MM.1S (cell line): Measurements from ENCODE around the gene AVL9.

ENCODE experiments used
- DNase-seq: peaks from one replicate; pipeline ENCODE4 v3.0.0-alpha.2; 2015
- H2AFZ ChIP-seq: fragments of 300-600 bp; sonication (generic); 2 replicates; pipeline ENCODE4 v1.6.0; 2016; ENCODE audit warnings: antibody characterized with exemption, low read length
- H3F3A ChIP-seq: fragments of 300-600 bp; sonication (generic); 2 replicates; pipeline ENCODE4 v1.6.1; 2016; ENCODE audit warnings: mild to moderate bottlenecking, antibody characterized with exemption, low read length, moderate library complexity, mixed read lengths; ENCODE audit not compliant: insufficient read depth
- H3K27ac ChIP-seq: fragments of 300-600 bp; sonication (generic); 2 replicates; pipeline ENCODE4 v1.5.1; 2016; ENCODE audit warnings: mild to moderate bottlenecking, low read length
- H3K27me3 ChIP-seq: fragments of 300-600 bp; sonication (generic); replicated peaks from 2 replicates; pipeline ENCODE4 v1.6.0; 2016; ENCODE audit warnings: low read length; ENCODE audit not compliant: insufficient read depth
- H3K36me3 ChIP-seq: fragments of 300-600 bp; sonication (generic); replicated peaks from 2 replicates; pipeline ENCODE4 v1.6.1; 2016; ENCODE audit warnings: mild to moderate bottlenecking, low read length, mixed read lengths; ENCODE audit not compliant: insufficient read depth
- H3K4me1 ChIP-seq: fragments of 300-600 bp; sonication (generic); 2 replicates; pipeline ENCODE4 v1.6.1; 2016; ENCODE audit warnings: low read length, mixed read lengths
- H3K4me2 ChIP-seq: fragments of 300-600 bp; sonication (generic); 2 replicates; pipeline ENCODE4 v1.6.0; 2016; ENCODE audit warnings: low read depth, low read length
- H3K4me3 ChIP-seq: fragments of 300-600 bp; sonication (generic); 2 replicates; pipeline ENCODE4 v1.5.1; 2016; ENCODE audit warnings: low read length, mixed read lengths
- H3K79me2 ChIP-seq: fragments of 300-600 bp; sonication (generic); 2 replicates; pipeline ENCODE4 v1.6.1; 2016; ENCODE audit warnings: mixed run types, low read length, mixed read lengths
- H3K9ac ChIP-seq: fragments of 300-600 bp; sonication (generic); 2 replicates; pipeline ENCODE4 v1.6.1; 2016; ENCODE audit warnings: low read length, mixed read lengths
- H3K9me2 ChIP-seq: fragments of 300-600 bp; sonication (generic); replicated peaks from 2 replicates; pipeline ENCODE4 v1.6.1; 2016; ENCODE audit warnings: mild to moderate bottlenecking, low read length, mixed read lengths; ENCODE audit not compliant: insufficient read depth
- H3K9me3 ChIP-seq: fragments of 300-600 bp; sonication (generic); replicated peaks from 2 replicates; pipeline ENCODE4 v1.6.1; 2016; ENCODE audit warnings: mild to moderate bottlenecking, low read length, mixed read lengths; ENCODE audit not compliant: insufficient read depth
- H4K20me1 ChIP-seq: fragments of 300-600 bp; sonication (generic); 2 replicates; pipeline ENCODE4 v1.6.1; 2016; ENCODE audit warnings: mild to moderate bottlenecking, low read length, moderate library complexity, mixed read lengths; ENCODE audit not compliant: insufficient read depth
- EZH2 ChIP-seq: fragments of 300-600 bp; sonication (generic); optimal IDR thresholded peaks from 2 replicates; pipeline ENCODE3; 2017; ENCODE audit warnings: low read depth, mild to moderate bottlenecking, antibody characterized with exemption, low read length, mixed read lengths
- EZH2phosphoT487 ChIP-seq: fragments of 300-600 bp; sonication (generic); IDR thresholded peaks from 2 replicates; pipeline ENCODE4 v1.6.1; 2018; ENCODE audit warnings: antibody characterized with exemption, low read length
- TF ChIP-seq, protein P1 (sequence below): fragments of 300-600 bp; sonication (generic); IDR thresholded peaks from 2 replicates; pipeline ENCODE4 v1.5.1; 2016; ENCODE audit warnings: antibody characterized with exemption, low read length, mixed read lengths

The AVL9 gene

GRCh38 chr7:32609463-32609862 lies 114.2 kb downstream of the AVL9 start:
- no peaks in the 10 kb centered on the region for H3K4me1 ChIP-seq
- no peak overlapping the region for H3K4me3 ChIP-seq
- no peaks in the 10 kb centered on the region for H3K9me3 ChIP-seq

DNA sequence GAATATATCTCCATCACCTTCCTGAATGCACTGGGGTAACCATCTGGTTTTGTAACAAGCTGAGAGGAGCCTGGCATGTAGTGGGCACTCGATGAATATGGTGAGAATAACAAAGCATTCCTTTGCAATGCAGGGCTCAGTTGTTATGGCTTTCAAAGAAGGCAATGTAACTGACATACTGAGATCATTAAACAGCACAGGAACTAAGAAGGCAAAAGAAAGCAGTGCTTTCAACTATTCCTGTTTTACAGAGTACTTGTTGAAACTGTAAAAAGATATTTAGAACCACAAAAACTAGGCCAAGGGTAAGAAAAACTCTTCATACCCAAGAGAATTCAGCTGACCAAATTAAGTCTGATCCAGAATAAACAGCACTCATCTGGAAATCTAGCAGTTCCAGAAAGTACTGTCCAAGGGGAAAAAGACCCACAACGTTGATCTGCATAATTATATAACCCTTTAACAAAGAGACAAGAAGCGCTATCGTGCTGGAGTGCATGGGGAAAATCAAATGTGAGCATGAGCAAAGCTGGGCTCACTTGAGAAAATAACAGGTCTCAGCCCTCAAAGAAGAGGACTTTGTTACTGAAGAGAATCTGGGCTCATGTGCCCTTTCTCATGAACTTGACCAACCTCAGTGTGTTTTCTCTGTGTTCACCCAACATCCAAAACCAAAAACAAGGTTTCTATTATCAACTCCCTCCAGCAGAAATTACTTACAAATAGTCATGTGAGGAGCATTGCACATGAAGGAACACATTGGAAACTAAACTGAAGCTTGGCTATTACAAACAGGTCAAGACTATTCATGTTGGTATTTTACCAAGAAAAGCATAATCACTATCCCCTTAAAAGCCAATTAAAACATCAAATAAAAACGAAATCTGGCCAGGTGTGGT lies 116.2 kb downstream of the AVL9 start:
- no peak overlapping the region for H3K9ac ChIP-seq
- H2AFZ ChIP-seq, result no peak overlapping the region
- TF ChIP-seq, protein P1, sequence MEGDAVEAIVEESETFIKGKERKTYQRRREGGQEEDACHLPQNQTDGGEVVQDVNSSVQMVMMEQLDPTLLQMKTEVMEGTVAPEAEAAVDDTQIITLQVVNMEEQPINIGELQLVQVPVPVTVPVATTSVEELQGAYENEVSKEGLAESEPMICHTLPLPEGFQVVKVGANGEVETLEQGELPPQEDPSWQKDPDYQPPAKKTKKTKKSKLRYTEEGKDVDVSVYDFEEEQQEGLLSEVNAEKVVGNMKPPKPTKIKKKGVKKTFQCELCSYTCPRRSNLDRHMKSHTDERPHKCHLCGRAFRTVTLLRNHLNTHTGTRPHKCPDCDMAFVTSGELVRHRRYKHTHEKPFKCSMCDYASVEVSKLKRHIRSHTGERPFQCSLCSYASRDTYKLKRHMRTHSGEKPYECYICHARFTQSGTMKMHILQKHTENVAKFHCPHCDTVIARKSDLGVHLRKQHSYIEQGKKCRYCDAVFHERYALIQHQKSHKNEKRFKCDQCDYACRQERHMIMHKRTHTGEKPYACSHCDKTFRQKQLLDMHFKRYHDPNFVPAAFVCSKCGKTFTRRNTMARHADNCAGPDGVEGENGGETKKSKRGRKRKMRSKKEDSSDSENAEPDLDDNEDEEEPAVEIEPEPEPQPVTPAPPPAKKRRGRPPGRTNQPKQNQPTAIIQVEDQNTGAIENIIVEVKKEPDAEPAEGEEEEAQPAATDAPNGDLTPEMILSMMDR, result no peak
- TF ChIP-seq EZH2 (no peak), EZH2phosphoT487 (no peak)
- no peak for DNase-seq
- no peak overlapping the region for H3K4me3 ChIP-seq
- no peaks in the 10 kb centered on the region for H3K4me1 ChIP-seq
- no peak overlapping the region for H3K4me2 ChIP-seq
- no peaks in the 10 kb centered on the region for H3K9me3 ChIP-seq
- no peaks in the 10 kb centered on the region for H3K79me2 ChIP-seq
- H3K27me3 ChIP-seq, result no peaks in the 10 kb centered on the region
- H3F3A ChIP-seq, result no peaks in the 10 kb centered on the region
- H3K9me2 ChIP-seq, result no peaks in the 10 kb centered on the region
- no peaks in the 10 kb centered on the region for H3K36me3 ChIP-seq
- no peak overlapping the region for H3K27ac ChIP-seq
- H4K20me1 ChIP-seq, result no peaks in the 10 kb centered on the region

More at GRCh38 chr7:32609463-32609862, 114.2 kb downstream of the AVL9 start:
- no peaks in the 10 kb centered on the region for H3K79me2 ChIP-seq
- no peaks in the 10 kb centered on the region for H4K20me1 ChIP-seq
- no peak overlapping the region for H3K4me2 ChIP-seq
- no peak for TF ChIP-seq EZH2phosphoT487
- TF ChIP-seq EZH2, result no peak
- TF ChIP-seq, protein P1, result no peak
- no peaks in the 10 kb centered on the region for H3K36me3 ChIP-seq
- H3K9ac ChIP-seq, result no peak overlapping the region
- DNase-seq, result no peak
- H3K9me2 ChIP-seq, result no peaks in the 10 kb centered on the region
- no peak overlapping the region for H2AFZ ChIP-seq
- H3K27me3 ChIP-seq, result no peaks in the 10 kb centered on the region
- no peaks in the 10 kb centered on the region for H3F3A ChIP-seq
- no peak overlapping the region for H3K27ac ChIP-seq

- Histone ChIP-seq H3K79me2 (no peaks in the 10 kb centered on the region), H3K9me2 (no peaks in the 10 kb centered on the region), H4K20me1 (no peaks in the 10 kb centered on the region), H3K27ac (no peak overlapping the region), H3K4me2 (no peak overlapping the region), H2AFZ (no peak overlapping the region), H3K9ac (no peak overlapping the region), H3K27me3 (no peaks in the 10 kb centered on the region), H3K9me3 (no peaks in the 10 kb centered on the region), H3K36me3 (no peaks in the 10 kb centered on the region), H3K4me1 (no peaks in the 10 kb centered on the region), H3F3A (no peaks in the 10 kb centered on the region), H3K4me3 (no peak overlapping the region)
- no peak for DNase-seq
- TF ChIP-seq, protein P1, result no peak
- TF ChIP-seq EZH2phosphoT487 (no peak), EZH2 (no peak)
These were observed 121.3 kb downstream of the AVL9 start for GRCh38 chr7:32616625-32617024.
